Mesenchymal stem cell (in vitro differentiated cells and primary cell): ENCODE data around the gene ADO.

ENCODE experiments used
- DNase-seq: peaks from one replicate; pipeline ENCODE4 v3.0.0-alpha.2; 2013
- H2AFZ ChIP-seq: one replicate; pipeline ENCODE4 v1.6.1; 2013; ENCODE audit warnings: low read depth, mild to moderate bottlenecking, control low read depth, inconsistent platforms, low read length, moderate library complexity
- H2AK5ac ChIP-seq: 2 replicates; pipeline ENCODE4 v1.6.1; 2013; ENCODE audit warnings: low read length, moderate library complexity, mild to moderate bottlenecking, inconsistent platforms; ENCODE audit not compliant: severe bottlenecking
- H2BK120ac ChIP-seq: one replicate; pipeline ENCODE4 v1.6.1; 2013; ENCODE audit warnings: low read depth, mild to moderate bottlenecking, inconsistent platforms, low read length, moderate library complexity
- H2BK12ac ChIP-seq, 2 experiments: one replicate each; pipeline ENCODE4 v1.6.1; 2013; ENCODE audit warnings: inconsistent platforms in 2 of 2, low read length in 2 of 2, mild to moderate bottlenecking in 2 of 2, moderate library complexity in 2 of 2, control low read depth in 1 of 2
- H2BK15ac ChIP-seq: one replicate; pipeline ENCODE4 v1.6.1; 2013; ENCODE audit warnings: mild to moderate bottlenecking, low read depth, inconsistent platforms; ENCODE audit not compliant: poor library complexity, severe bottlenecking
- H2BK5ac ChIP-seq: 2 replicates; pipeline ENCODE4 v1.6.1; 2013; ENCODE audit warnings: low read depth, mild to moderate bottlenecking, low read length, control low read depth, inconsistent platforms; ENCODE audit not compliant: poor library complexity, severe bottlenecking
- H3K14ac ChIP-seq, 2 experiments: one replicate each; pipeline ENCODE4 v1.6.1; 2013; ENCODE audit warnings: inconsistent platforms in 2 of 2, low read length in 2 of 2, control low read depth in 1 of 2, mild to moderate bottlenecking in 1 of 2, moderate library complexity in 1 of 2
- H3K18ac ChIP-seq, 2 experiments: one replicate each; pipeline ENCODE4 v1.6.1; 2013; ENCODE audit warnings: inconsistent platforms in 2 of 2, low read length in 2 of 2, control low read depth in 1 of 2, low read depth in 1 of 2, mild to moderate bottlenecking in 1 of 2
- H3K23ac ChIP-seq, 2 experiments: one replicate each; pipeline ENCODE4 v1.6.1; 2013; ENCODE audit warnings: inconsistent platforms in 2 of 2, low read length in 2 of 2, mild to moderate bottlenecking in 2 of 2, moderate library complexity in 2 of 2, control low read depth in 1 of 2
- H3K27ac ChIP-seq: 2 replicates; pipeline ENCODE4 v1.5.1; 2013; ENCODE audit warnings: mild to moderate bottlenecking, moderate library complexity, low read length, control low read depth, inconsistent platforms; ENCODE audit not compliant: poor library complexity, severe bottlenecking
- H3K27me3 ChIP-seq, 2 experiments: 2 replicates each; pipeline versions ENCODE4 v1.6.1 to v1.7.0; 2013; ENCODE audit warnings: low read length in 2 of 2, mild to moderate bottlenecking in 2 of 2, moderate library complexity in 2 of 2, control low read depth in 1 of 2, inconsistent platforms in 1 of 2; ENCODE audit not compliant: control insufficient read depth in 1 of 2, insufficient read depth in 1 of 2
- H3K36me3 ChIP-seq, 2 experiments: 2 replicates each; pipeline versions ENCODE4 v1.6.1 to v1.7.0; 2013; ENCODE audit warnings: low read length in 2 of 2, control low read depth in 1 of 2, inconsistent platforms in 1 of 2, low read depth in 1 of 2, mild to moderate bottlenecking in 1 of 2; ENCODE audit not compliant: insufficient read depth in 2 of 2, control insufficient read depth in 1 of 2
- H3K4ac ChIP-seq, 2 experiments: one replicate each; pipeline ENCODE4 v1.6.1; 2013; ENCODE audit warnings: inconsistent platforms in 2 of 2, low read length in 2 of 2, mild to moderate bottlenecking in 2 of 2, moderate library complexity in 2 of 2, control low read depth in 1 of 2, low read depth in 1 of 2
- H3K4me1 ChIP-seq: 2 replicates; pipeline ENCODE4 v1.6.1; 2013; ENCODE audit warnings: low read depth, low read length, control low read depth; ENCODE audit not compliant: control insufficient read depth, insufficient read depth
- H3K4me2 ChIP-seq: 2 replicates; pipeline ENCODE4 v1.6.1; 2013; ENCODE audit warnings: low read length, mild to moderate bottlenecking, inconsistent platforms; ENCODE audit not compliant: poor library complexity, severe bottlenecking
- H3K4me3 ChIP-seq, 2 experiments: 2 replicates each; pipeline versions ENCODE4 v1.5.1 to v1.7.0; 2013; ENCODE audit warnings: low read length in 2 of 2, mild to moderate bottlenecking in 2 of 2, control low read depth in 1 of 2, low read depth in 1 of 2; ENCODE audit not compliant: insufficient read depth in 1 of 2
- H3K79me1 ChIP-seq: replicated peaks from 2 replicates; pipeline ENCODE4 v1.6.1; 2013; ENCODE audit warnings: mild to moderate bottlenecking, control low read depth, low read length, inconsistent platforms; ENCODE audit not compliant: poor library complexity, severe bottlenecking
- H3K9ac ChIP-seq: 2 replicates; pipeline ENCODE4 v1.7.0; 2013; ENCODE audit warnings: mild to moderate bottlenecking, low read length, moderate library complexity
- H3K9me3 ChIP-seq: 2 replicates; pipeline ENCODE4 v1.7.0; 2013; ENCODE audit warnings: mild to moderate bottlenecking, low read length; ENCODE audit not compliant: control insufficient read depth
- H4K8ac ChIP-seq: one replicate; pipeline ENCODE4 v1.6.1; 2013; ENCODE audit warnings: inconsistent platforms, mild to moderate bottlenecking, low read length, moderate library complexity
- H4K91ac ChIP-seq: one replicate; pipeline ENCODE4 v1.6.1; 2013; ENCODE audit warnings: mild to moderate bottlenecking, low read length, inconsistent platforms
- WGBS: methylation state at CpG from one replicate; pipeline ENCODE4 v1.1.7; 2013; ENCODE audit warnings: mixed read lengths; 5-methylcytosine and 5-hydroxymethylcytosine counted together

ADO gene

DNA sequence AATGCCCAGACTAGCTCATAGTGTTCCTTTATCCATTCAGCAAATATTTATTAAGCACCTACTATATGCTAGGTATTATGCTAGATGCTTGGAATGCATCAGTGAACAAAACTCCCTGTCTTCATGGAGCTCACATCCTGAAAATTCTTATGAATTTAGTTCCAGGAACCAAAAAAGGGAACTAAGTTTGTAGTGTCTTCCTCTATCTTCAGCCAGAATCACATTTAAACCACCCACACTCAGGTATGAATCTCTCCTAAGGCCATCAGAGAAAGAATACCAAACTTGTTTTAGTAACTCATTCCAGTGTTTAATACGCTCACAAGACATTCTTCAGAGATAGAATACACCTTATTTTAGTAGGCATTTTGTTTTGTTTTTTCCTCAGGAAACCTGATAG is 21.8 kb downstream of the ADO start:
- no peak overlapping the region for H3K27ac ChIP-seq
- no peak overlapping the region for H2AFZ ChIP-seq
- H3K18ac ChIP-seq = no peak overlapping the region
- H2BK12ac ChIP-seq = no peak overlapping the region
- no peak overlapping the region for H2BK15ac ChIP-seq
- H3K4me2 ChIP-seq = no peak overlapping the region
- no peaks in the 10 kb centered on the region for H3K79me1 ChIP-seq
- WGBS = no CpG with 5 or more reads among the region's 1 CpG
- no peak overlapping the region for H3K23ac ChIP-seq
- H4K91ac ChIP-seq = no peak overlapping the region
- H3K4me3 ChIP-seq = no peak overlapping the region
- no peak overlapping the region for H3K9ac ChIP-seq
- H2BK120ac ChIP-seq = no peak overlapping the region
- H2AK5ac ChIP-seq = no peak overlapping the region
- H3K4ac ChIP-seq = no peak overlapping the region
- no peak overlapping the region for H4K8ac ChIP-seq
- peaks cover 3 to 5% of the 10 kb centered on the region in 2 experiments for H3K27me3 ChIP-seq
- H2BK5ac ChIP-seq = no peak overlapping the region
- H3K36me3 ChIP-seq = no peaks in the 10 kb centered on the region
- H3K9me3 ChIP-seq = no peaks in the 10 kb centered on the region
- H3K14ac ChIP-seq = no peak overlapping the region
- peaks cover 4% of the 10 kb centered on the region for H3K4me1 ChIP-seq
- no peak for DNase-seq

DNA sequence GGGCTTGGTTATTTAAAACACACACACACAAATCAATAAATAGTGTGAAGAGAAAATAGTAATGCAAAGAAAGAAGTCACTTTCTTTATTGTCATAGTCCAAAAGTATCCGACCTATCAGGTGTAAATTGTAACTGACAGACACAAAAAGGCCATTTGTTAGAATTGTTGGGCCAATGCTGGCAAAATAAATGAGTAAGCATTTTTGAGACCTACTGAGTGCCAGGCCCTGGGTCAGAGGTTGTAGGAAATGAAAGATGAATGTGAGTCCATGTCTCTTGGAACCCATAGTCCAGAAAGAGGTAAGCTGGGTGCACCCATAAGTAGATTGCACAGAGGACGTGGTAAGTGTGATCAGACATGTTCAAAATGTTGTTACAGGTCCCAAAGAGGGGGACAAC is 25.1 kb downstream of the ADO start:
- Histone ChIP-seq H3K4me3 (no peak overlapping the region), H3K27me3 (no peaks in the 10 kb centered on the region), H3K36me3 (no peaks in the 10 kb centered on the region), H4K91ac (no peak overlapping the region), H2BK15ac (no peak overlapping the region), H2AK5ac (no peak overlapping the region), H3K9me3 (no peaks in the 10 kb centered on the region), H4K8ac (no peak overlapping the region), H3K9ac (no peak overlapping the region), H3K79me1 (no peaks in the 10 kb centered on the region), H2AFZ (no peak overlapping the region), H2BK5ac (no peak overlapping the region), H3K27ac (no peak overlapping the region), H3K4ac (no peak overlapping the region), H2BK120ac (no peak overlapping the region), H3K23ac (no peak overlapping the region), H3K4me2 (no peak overlapping the region), H3K4me1 (peaks cover 6% of the 10 kb centered on the region), H3K18ac (no peak overlapping the region), H3K14ac (no peak overlapping the region), H2BK12ac (no peak overlapping the region)
- 55% methylated on average over 2 of the region's 2 CpGs for WGBS
- no peak for DNase-seq

DNA sequence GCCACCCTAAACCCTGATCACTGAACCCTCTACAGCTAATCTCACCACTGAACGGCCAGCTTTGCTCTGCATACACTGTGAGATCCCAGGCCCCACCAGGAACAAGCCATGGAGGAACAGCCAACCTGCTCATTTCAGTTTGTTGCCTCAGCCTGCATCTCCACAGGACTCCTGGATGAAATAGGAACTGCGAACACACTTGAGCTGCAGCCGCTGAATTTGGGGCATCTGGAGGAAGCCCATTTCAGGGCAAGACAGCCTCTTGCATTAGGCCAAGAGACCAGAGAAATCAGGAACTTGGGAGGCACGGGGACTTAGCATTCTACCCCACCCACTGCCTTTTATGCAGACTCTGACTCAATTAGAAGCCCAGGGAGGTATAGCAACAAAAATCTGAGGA is 26.2 kb downstream of the ADO start:
- H2AFZ ChIP-seq = no peak overlapping the region
- no peaks in the 10 kb centered on the region for H3K36me3 ChIP-seq
- peaks cover 6% of the 10 kb centered on the region for H3K4me1 ChIP-seq
- no peak overlapping the region for H3K14ac ChIP-seq
- no peak overlapping the region for H2BK12ac ChIP-seq
- no peaks in the 10 kb centered on the region for H3K9me3 ChIP-seq
- H3K79me1 ChIP-seq = no peaks in the 10 kb centered on the region
- no peak overlapping the region for H3K4me2 ChIP-seq
- H4K91ac ChIP-seq = no peak overlapping the region
- H3K4ac ChIP-seq = no peak overlapping the region
- no peak overlapping the region for H2BK15ac ChIP-seq
- no peak overlapping the region for H2AK5ac ChIP-seq
- no peak overlapping the region for H3K9ac ChIP-seq
- no peak overlapping the region for H3K4me3 ChIP-seq
- no peaks in the 10 kb centered on the region for H3K27me3 ChIP-seq
- H3K23ac ChIP-seq = no peak overlapping the region
- H2BK5ac ChIP-seq = no peak overlapping the region
- H4K8ac ChIP-seq = no peak overlapping the region
- H3K18ac ChIP-seq = no peak overlapping the region
- DNase-seq = no peak
- H3K27ac ChIP-seq = no peak overlapping the region
- no peak overlapping the region for H2BK120ac ChIP-seq
- 78% methylated on average over 3 of the region's 4 CpGs for WGBS

DNA sequence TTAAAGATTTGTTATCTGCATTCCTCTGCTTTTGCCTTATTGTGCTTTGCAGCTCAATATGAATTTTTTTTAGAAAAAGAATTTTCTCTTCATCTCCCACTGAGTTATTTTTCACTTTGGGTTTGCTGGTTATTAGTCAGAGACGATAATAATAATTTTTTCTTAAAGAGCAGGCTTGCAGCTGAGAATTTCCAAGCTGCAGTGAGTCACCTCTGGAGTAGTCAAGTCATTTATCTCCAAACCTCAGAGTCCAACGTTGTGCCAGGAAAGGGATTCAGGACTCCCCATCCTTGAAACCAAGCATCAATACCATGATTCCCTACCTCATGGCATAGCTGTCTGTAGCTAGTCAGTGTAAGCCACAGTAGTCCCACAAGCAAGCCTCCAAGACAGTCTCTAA is 26.8 kb downstream of the ADO start:
- Histone ChIP-seq H3K4ac (no peak overlapping the region), H2AK5ac (no peak overlapping the region), H3K18ac (no peak overlapping the region), H3K27ac (no peak overlapping the region), H3K36me3 (no peaks in the 10 kb centered on the region), H3K9me3 (no peaks in the 10 kb centered on the region), H3K9ac (no peak overlapping the region), H2BK12ac (no peak overlapping the region), H3K4me3 (no peak overlapping the region), H2BK15ac (no peak overlapping the region), H3K4me2 (no peak overlapping the region), H3K27me3 (no peaks in the 10 kb centered on the region), H3K79me1 (no peaks in the 10 kb centered on the region), H4K91ac (no peak overlapping the region), H4K8ac (no peak overlapping the region), H2BK120ac (no peak overlapping the region), H3K4me1 (peaks cover 6% of the 10 kb centered on the region), H2AFZ (no peak overlapping the region), H2BK5ac (no peak overlapping the region), H3K14ac (no peak overlapping the region), H3K23ac (no peak overlapping the region)
- WGBS = 52% methylated on average over 2 of the region's 2 CpGs
- DNase-seq = no peak
